Smooth muscle cell (in vitro differentiated cells): ENCODE data around the gene RAB4B. TPM values are rescaled to one million over a fixed set of nuclear protein-coding genes. Genes with fewer than 3 reads are reported as not detected.

Source experiments
- DNase-seq: peaks from one replicate; lab custom pipeline; 2025; ENCODE audit not compliant: unreplicated experiment; lab: John Stamatoyannopoulos, UW
- H2AFZ ChIP-seq: fragments of 200-600 bp; sonication (generic); 2 replicates; pipeline ENCODE4 v1.6.0; 2016; ENCODE audit warnings: antibody characterized with exemption, low read depth, mild to moderate bottlenecking
- H3F3A ChIP-seq: fragments of 200-600 bp; sonication (generic); 2 replicates; pipeline ENCODE4 v1.6.0; 2017; ENCODE audit warnings: antibody characterized with exemption, low read depth
- H3K27ac ChIP-seq: fragments of 200-600 bp; sonication (generic); 2 replicates; pipeline ENCODE4 v1.5.1; 2016; ENCODE audit warnings: low read depth, mild to moderate bottlenecking
- H3K27me3 ChIP-seq: fragments of 200-600 bp; sonication (generic); 2 replicates; pipeline ENCODE4 v1.6.1; 2016; ENCODE audit warnings: low read depth, mild to moderate bottlenecking
- H3K36me3 ChIP-seq: fragments of 200-600 bp; sonication (generic); 2 replicates; pipeline ENCODE4 v1.5.1; 2016; ENCODE audit warnings: low read depth
- H3K4me1 ChIP-seq: fragments of 200-600 bp; sonication (generic); 2 replicates; pipeline ENCODE4 v1.5.1; 2016; ENCODE audit warnings: low read depth
- H3K4me2 ChIP-seq: fragments of 200-600 bp; sonication (generic); 2 replicates; pipeline ENCODE4 v1.6.0; 2016; ENCODE audit warnings: mild to moderate bottlenecking
- H3K4me3 ChIP-seq: fragments of 200-600 bp; sonication (generic); 2 replicates; pipeline ENCODE4 v1.5.1; 2016; ENCODE audit warnings: mild to moderate bottlenecking
- H3K79me2 ChIP-seq: fragments of 200-600 bp; sonication (generic); 2 replicates; pipeline ENCODE4 v1.6.0; 2016; ENCODE audit warnings: low read depth, mild to moderate bottlenecking
- H3K9ac ChIP-seq: fragments of 200-600 bp; sonication (generic); 2 replicates; pipeline ENCODE4 v1.6.0; 2016; ENCODE audit warnings: low read depth
- H3K9me3 ChIP-seq: fragments of 200-600 bp; sonication (generic); replicated peaks from 2 replicates; pipeline ENCODE4 v1.5.1; 2016; ENCODE audit warnings: low read depth
- H4K20me1 ChIP-seq: fragments of 200-600 bp; sonication (generic); 2 replicates; pipeline ENCODE4 v1.6.0; 2016; ENCODE audit warnings: low read depth
- CTCF ChIP-seq: fragments of 200-600 bp; sonication (generic); IDR thresholded peaks from 2 replicates; pipeline ENCODE4 v1.5.1; 2017; ENCODE audit warnings: borderline replicate concordance, mild to moderate bottlenecking, antibody characterized with exemption; ENCODE audit not compliant: insufficient read depth, poor library complexity, severe bottlenecking
- WGBS: methylation state at CpG from one replicate; pipeline ENCODE4 v1.1.7; 2016; ENCODE audit warnings: low lambda C conversion rate; 5-methylcytosine and 5-hydroxymethylcytosine counted together
- polyA plus RNA-seq: library from polyadenylated mRNA; unstranded; fragments of >200 nt; fragmentation: Nextera tagmentation; extraction: Ambion mirVana; gene quantifications from 2 replicates; pipeline ENCODE4 v1.2.1, GENCODE V29; 2016
- total RNA-seq: library from RNA; depleted of rRNA; stranded (reverse); fragments of >200 nt; gene quantifications from 2 replicates; pipeline ENCODE4 v1.2.3, GENCODE V29; 2014

The RAB4B gene
- total and polyA plus RNA-seq, 2 experiments from 2014 or later = 10.6 to 39.5 TPM

DNA sequence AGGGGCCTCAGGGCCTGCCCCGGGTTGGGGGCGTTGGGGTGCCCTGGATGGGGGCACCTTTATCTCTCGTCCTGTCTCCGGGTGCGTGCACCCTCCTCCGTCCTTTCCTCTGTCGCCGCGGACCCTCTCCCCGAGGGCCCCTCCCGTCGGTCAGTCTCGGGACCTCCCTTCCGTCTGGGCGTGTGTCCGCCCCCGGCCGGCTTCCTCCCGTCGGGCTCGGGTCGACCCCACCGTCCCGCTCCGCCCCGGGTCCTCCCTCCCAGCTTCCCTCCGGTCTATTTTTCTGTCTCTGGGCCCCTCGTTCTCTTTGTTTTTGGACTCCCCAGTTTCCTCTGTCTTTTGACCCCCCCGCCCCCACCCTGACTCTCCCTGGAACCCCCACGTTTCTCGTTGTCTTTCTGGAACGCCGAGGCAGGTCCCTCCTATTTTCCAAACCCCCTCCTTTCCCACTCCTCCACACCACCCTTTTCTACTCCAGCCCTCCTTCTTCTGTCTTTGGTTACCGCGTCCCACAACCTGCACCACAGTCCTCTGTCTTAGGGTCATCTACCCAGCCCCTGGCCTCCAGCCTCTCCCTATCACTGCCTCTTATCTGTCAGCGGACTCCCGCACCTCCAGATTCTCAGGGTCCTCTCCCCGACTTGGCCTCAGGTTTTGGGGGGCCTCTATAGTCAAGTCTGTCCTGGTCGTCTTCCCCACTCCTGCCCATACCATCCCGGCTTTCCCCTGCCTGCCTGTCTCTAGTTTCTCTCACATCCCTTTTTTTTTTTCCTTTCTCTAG lies 21.7 kb downstream of the RAB4B start:
- H3K4me1 ChIP-seq = peaks cover 15% of the 10 kb centered on the region
- H3K4me3 ChIP-seq = peak overlapping the region; percentile 94
- peak overlapping the region; percentile 95 for H3K4me2 ChIP-seq
- no peaks in the 10 kb centered on the region for H3K9me3 ChIP-seq
- peak overlapping the region; percentile 94 for H3K9ac ChIP-seq
- peaks cover 50% of the 10 kb centered on the region for H4K20me1 ChIP-seq
- H3F3A ChIP-seq = peaks cover 6% of the 10 kb centered on the region
- H3K36me3 ChIP-seq = no peaks in the 10 kb centered on the region
- no peak for DNase-seq
- peaks cover 57% of the 10 kb centered on the region for H3K79me2 ChIP-seq
- H3K27me3 ChIP-seq = no peaks in the 10 kb centered on the region
- 5% methylated on average over 32 of the region's 40 CpGs for whole genome bisulfite sequencing
- peak overlapping the region; percentile 83 for H3K27ac ChIP-seq
- TF ChIP-seq CTCF = no peak
- H2AFZ ChIP-seq = no peak overlapping the region

- H3K9ac ChIP-seq = peak overlapping the region; percentile 94
- 92% methylated on average over 27 of the region's 27 CpGs for WGBS
- H3K4me2 ChIP-seq = peak overlapping the region; percentile 95
- H3K4me1 ChIP-seq = peaks cover 15% of the 10 kb centered on the region
- peaks cover 7% of the 10 kb centered on the region for H3F3A ChIP-seq
- H3K27ac ChIP-seq = no peak overlapping the region
- no peak overlapping the region for H2AFZ ChIP-seq
- DNase-seq = no peak
- no peak for TF ChIP-seq CTCF
- H3K4me3 ChIP-seq = peak overlapping the region; percentile 94
- no peaks in the 10 kb centered on the region for H3K36me3 ChIP-seq
- H4K20me1 ChIP-seq = peaks cover 57% of the 10 kb centered on the region
- peaks cover 64% of the 10 kb centered on the region for H3K79me2 ChIP-seq
- no peaks in the 10 kb centered on the region for H3K27me3 ChIP-seq
- H3K9me3 ChIP-seq = no peaks in the 10 kb centered on the region
Measured at GRCh38 chr19:40800339-40800996, 22.4 kb downstream of the RAB4B start.

GRCh38 chr19:40800997-40801377 lies 22.9 kb downstream of the RAB4B start:
- H3F3A ChIP-seq = peaks cover 12% of the 10 kb centered on the region
- H3K79me2 ChIP-seq = peaks cover 64% of the 10 kb centered on the region
- peak overlapping the region; percentile 12 for H3K4me2 ChIP-seq
- H3K4me1 ChIP-seq = peaks cover 19% of the 10 kb centered on the region
- H3K9me3 ChIP-seq = no peaks in the 10 kb centered on the region
- no peak overlapping the region for H2AFZ ChIP-seq
- 95% methylated on average over 26 of the region's 27 CpGs for WGBS
- no peak overlapping the region for H3K9ac ChIP-seq
- no peaks in the 10 kb centered on the region for H3K27me3 ChIP-seq
- no peak overlapping the region for H3K27ac ChIP-seq
- DNase-seq = no peak
- TF ChIP-seq CTCF = no peak
- H4K20me1 ChIP-seq = peaks cover 62% of the 10 kb centered on the region
- no peaks in the 10 kb centered on the region for H3K36me3 ChIP-seq
- peak overlapping the region; percentile 94 for H3K4me3 ChIP-seq
